Testis (tissue), 3 donors: ENCODE results near the gene CHMP6. TPM values are rescaled to one million over a fixed set of nuclear protein-coding genes. Genes with fewer than 3 reads are reported as not detected.

Experiments used
- DNase-seq: peaks from one replicate; pipeline ENCODE4 v3.0.0-alpha.2; 2019
- H3K27ac ChIP-seq, 2 donors: fragments of 200-600 bp; sonication (generic); one replicate each; pipeline ENCODE4 v1.5.1; 2019
- H3K27me3 ChIP-seq: fragments of 200-600 bp; sonication (generic); one replicate; pipeline ENCODE4 v1.5.1; 2019
- H3K36me3 ChIP-seq: fragments of 200-600 bp; sonication (generic); one replicate; pipeline ENCODE4 v1.5.1; 2017; ENCODE audit warnings: low read depth; ENCODE audit errors: missing control alignments
- H3K4me1 ChIP-seq: fragments of 200-600 bp; sonication (generic); one replicate; pipeline ENCODE4 v1.5.1; 2019
- H3K4me3 ChIP-seq, 2 donors: fragments of 200-600 bp; sonication (generic); one replicate each; pipeline ENCODE4 v1.5.1; 2017 to 2019
- H3K9me3 ChIP-seq: fragments of 200-600 bp; sonication (generic); one replicate; pipeline ENCODE4 v1.5.1; 2017
- POLR2A ChIP-seq: fragments of 450-650 bp; IDR thresholded peaks from one replicate; pipeline ENCODE4 v1.6.1; 2017; ENCODE audit warnings: antibody characterized with exemption, mild to moderate bottlenecking, moderate library complexity
- WGBS, 2 donors: methylation state at CpG; one replicate each; pipeline ENCODE4 v1.1.5; 2018; 5-methylcytosine and 5-hydroxymethylcytosine counted together
- intact Hi-C: fragments of 100-400 bp; cut with DNase I; formaldehyde crosslinking; loops from one replicate; pipeline ENCODE4 v1.15.1; 2023; ENCODE audit warnings: low total_unique reads
- polyA plus RNA-seq: library from polyadenylated mRNA; stranded (reverse); fragments of 350-450 nt; fragmentation: Illumina TruSeq; extraction: RNeasy Lipid Tissue Mini Kit (QIAGEN cat#74804); gene quantifications from one replicate; pipeline ENCODE4 v1.2.3, GENCODE V29; 2014; ENCODE audit warnings: low read depth, low replicate concordance; ENCODE audit not compliant: insufficient read depth
- total RNA-seq, 2 donors: library from RNA; depleted of rRNA; stranded (reverse); fragments of >200 nt; gene quantifications; one replicate each; pipeline ENCODE4 v1.2.3, GENCODE V29; 2016
- TF ChIP-seq, protein P1 (sequence below), 3 experiments: fragments of 450-650 bp in 2 of 3; fragments of 200-600 bp in 1 of 3; sonication (generic) in 1 of 3; IDR thresholded peaks; one replicate each; pipeline ENCODE4 v1.5.1; 2016 to 2019; ENCODE audit warnings: antibody characterized with exemption in 3 of 3, mild to moderate bottlenecking in 2 of 3, moderate library complexity in 1 of 3

Gene CHMP6
- total and polyA plus RNA-seq, 3 donors from 2014 or later = 18.5 to 29.8 (median 28.2) TPM

DNA sequence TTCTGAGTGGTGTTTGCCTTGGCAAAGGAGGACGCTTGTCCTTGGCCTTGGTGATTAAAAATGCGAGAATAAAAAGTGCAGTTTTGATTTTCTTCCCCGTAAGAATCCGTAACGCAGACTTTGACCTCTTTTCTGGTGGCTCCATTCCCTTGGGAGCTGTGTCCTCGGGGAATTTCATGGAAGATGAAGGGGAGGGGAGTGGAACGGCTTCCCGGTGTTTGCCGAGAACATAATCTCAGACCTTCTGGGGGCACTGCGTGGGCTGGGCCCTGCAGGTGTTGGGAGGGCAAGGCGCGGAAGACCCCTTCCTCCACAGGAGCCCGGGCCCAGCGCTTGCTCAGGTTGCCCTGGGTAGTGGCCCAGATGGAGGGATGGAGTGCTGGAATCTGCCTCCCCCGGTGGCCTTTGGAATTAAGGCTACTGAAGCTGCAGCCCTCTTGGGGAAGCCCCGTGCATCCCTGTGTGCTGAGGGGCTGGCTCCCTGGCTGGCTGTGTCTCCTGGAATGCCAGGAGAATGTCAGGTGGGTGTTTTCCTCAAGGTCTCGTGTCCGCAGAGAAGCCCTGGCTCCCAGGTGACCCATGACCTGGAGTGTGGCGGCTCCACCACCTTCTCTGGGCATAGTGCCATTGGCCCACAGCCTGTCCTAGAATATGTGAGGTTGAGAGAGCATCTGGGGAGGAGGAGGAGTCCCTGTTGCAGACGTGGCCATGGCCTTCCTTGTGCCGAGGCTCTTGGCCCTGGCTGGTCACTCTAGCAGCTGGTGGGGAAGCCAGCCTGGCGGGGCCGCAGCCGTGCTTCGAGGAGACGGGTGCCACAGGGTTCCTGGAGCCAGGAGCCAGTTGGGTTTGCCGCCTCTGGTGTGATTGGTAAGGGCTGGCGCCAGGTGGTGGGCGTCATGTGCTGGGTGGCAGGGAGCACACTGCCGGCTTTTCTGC is 46.4 kb downstream of the CHMP6 start:
- H3K27me3 ChIP-seq = no peaks in the 10 kb centered on the region
- no peaks in the 10 kb centered on the region for H3K36me3 ChIP-seq
- TF ChIP-seq, protein P1, sequence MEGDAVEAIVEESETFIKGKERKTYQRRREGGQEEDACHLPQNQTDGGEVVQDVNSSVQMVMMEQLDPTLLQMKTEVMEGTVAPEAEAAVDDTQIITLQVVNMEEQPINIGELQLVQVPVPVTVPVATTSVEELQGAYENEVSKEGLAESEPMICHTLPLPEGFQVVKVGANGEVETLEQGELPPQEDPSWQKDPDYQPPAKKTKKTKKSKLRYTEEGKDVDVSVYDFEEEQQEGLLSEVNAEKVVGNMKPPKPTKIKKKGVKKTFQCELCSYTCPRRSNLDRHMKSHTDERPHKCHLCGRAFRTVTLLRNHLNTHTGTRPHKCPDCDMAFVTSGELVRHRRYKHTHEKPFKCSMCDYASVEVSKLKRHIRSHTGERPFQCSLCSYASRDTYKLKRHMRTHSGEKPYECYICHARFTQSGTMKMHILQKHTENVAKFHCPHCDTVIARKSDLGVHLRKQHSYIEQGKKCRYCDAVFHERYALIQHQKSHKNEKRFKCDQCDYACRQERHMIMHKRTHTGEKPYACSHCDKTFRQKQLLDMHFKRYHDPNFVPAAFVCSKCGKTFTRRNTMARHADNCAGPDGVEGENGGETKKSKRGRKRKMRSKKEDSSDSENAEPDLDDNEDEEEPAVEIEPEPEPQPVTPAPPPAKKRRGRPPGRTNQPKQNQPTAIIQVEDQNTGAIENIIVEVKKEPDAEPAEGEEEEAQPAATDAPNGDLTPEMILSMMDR (IDR thresholded peaks at IDR 0.05) = no peak
- no peak for TF ChIP-seq POLR2A
- peak; percentile 56 for DNase-seq
- 30 to 53% methylated on average over 25 to 28 of the region's 30 CpGs for WGBS, 2 donors
- no peaks in the 10 kb centered on the region for H3K9me3 ChIP-seq
- no peak overlapping the region for H3K27ac ChIP-seq
- H3K4me1 ChIP-seq = peaks cover 40% of the 10 kb centered on the region
- intact Hi-C loops = no loop called here
- H3K4me3 ChIP-seq = no peak overlapping the region

DNA sequence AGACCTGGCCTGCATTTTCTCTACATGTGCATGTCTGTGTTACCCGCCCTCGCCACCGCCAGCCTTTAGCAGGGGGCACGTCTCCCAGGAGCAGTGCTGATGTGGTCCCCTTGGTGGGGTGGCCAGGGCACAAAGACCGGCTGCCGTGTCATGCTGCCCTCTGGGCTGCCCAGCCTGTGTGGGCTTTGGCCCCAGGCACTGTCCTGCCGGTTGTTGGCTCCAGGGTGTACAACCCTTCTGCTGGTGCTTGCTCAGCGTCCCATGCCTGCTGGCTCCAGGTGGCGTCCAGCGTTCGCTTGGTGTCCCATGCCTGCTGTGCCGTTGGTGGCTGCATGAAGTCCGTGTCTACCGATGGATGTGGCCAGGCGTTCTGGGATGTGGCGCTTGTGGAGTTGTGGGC is 47.5 kb downstream of the CHMP6 start:
- TF ChIP-seq, protein P1 (IDR thresholded peaks at IDR 0.05) = no peak
- no peak for TF ChIP-seq POLR2A
- Histone ChIP-seq H3K27me3 (no peaks in the 10 kb centered on the region), H3K9me3 (no peaks in the 10 kb centered on the region), H3K27ac (no peak overlapping the region), H3K4me1 (peaks cover 48% of the 10 kb centered on the region), H3K4me3 (no peak overlapping the region), H3K36me3 (no peaks in the 10 kb centered on the region)
- intact Hi-C loops = no loop called here
- no peak for DNase-seq
- WGBS, 2 donors = 86 to 91% methylated on average over 4 to 16 of the region's 16 CpGs

DNA sequence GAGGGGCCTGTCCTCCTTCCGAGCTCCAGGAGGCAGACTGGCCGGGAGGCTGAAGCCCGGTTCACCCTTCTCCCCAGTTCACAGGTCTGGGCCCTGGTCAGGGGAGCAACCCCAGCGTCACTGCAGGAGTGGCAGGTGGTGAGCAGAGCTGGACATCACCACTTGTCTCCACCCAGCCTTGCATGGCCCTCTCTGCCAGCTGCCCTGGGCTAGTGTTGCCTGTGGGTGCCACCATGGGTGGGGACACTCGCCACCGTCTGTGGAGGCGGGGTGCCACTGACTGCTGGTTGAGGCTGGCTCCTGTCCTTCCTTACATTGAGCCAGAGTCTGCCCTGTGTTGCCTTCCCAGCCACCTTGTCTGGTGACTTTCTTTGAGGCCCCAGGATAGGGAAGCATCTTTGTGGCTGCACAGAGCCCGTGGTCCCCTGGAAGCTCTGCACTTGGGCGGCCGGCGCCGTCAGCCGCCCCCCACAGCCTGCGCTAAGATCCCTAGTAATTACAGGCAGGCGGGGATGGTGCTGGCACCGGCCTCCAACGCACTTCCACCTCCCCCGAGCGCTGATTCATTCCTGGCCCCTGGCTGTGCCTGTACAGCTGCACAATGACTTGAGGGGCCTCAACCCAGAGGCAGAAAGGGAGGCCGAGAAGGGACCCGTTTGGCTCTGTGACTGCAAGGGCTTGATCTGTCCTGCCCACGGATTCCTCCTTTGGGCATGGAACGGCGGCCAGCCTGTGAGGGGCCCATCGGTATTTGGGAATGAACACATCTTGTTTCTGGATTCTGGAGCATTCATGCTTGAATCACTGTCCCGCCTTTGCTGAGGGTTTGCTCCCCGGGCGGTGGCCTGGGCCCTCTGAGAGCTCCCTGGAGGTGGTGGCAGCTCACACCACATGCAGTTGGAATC is 48.5 kb downstream of the CHMP6 start:
- no peaks in the 10 kb centered on the region for H3K27me3 ChIP-seq
- peaks cover 58% of the 10 kb centered on the region for H3K4me1 ChIP-seq
- H3K36me3 ChIP-seq = no peaks in the 10 kb centered on the region
- intact Hi-C loops = no loop called here
- 55% methylated on average over 14 to 22 of the region's 28 CpGs for WGBS, 2 donors
- no peak for DNase-seq
- H3K4me3 ChIP-seq = no peak overlapping the region
- H3K9me3 ChIP-seq = no peaks in the 10 kb centered on the region
- no peak overlapping the region for H3K27ac ChIP-seq
- TF ChIP-seq POLR2A = no peak
- TF ChIP-seq, protein P1 (IDR thresholded peaks at IDR 0.05) = no peak

DNA sequence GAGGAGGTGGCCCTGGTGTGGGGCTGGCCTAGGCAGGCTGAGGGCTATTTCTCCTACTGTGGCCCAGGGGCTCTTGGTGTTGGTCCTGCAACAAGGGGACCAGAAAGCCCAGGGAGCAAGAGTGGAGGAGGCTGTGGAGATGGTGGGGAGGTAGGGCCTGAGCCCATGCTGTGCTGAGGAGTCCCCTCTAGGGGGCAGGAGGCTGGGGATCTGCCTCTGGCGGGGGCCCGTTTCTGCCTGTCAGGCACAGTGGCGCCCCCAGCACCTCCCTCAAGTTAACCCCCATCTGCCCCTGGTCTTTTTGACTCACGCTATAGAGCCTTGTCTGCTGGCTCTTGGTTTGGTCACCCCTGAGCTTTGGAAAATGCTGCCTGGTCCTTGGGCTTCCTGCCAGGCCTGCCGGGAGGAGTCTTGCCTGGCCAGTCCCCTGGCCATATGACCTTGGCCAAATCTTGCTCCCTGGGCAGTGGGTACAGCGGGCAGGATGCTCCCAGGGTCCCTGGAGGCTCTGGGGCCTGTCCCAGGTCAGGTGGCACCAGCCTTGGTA is 49.2 kb downstream of the CHMP6 start:
- WGBS, 2 donors = 29 to 53% methylated on average over 6 of the region's 6 CpGs
- TF ChIP-seq POLR2A = no peak
- TF ChIP-seq, protein P1 (IDR thresholded peaks at IDR 0.05) = peak in 1 of 3 experiments; percentile 13
- H3K4me1 ChIP-seq = peaks cover 65% of the 10 kb centered on the region
- intact Hi-C loops = no loop called here
- H3K36me3 ChIP-seq = no peaks in the 10 kb centered on the region
- no peaks in the 10 kb centered on the region for H3K27me3 ChIP-seq
- DNase-seq = no peak
- no peak overlapping the region for H3K27ac ChIP-seq
- no peaks in the 10 kb centered on the region for H3K9me3 ChIP-seq
- H3K4me3 ChIP-seq = no peak overlapping the region
